GM18508 (cell line): ENCODE measurements around the gene OGA.

Experiments used
- ATAC-seq: cut with Tn5 transposase; IDR thresholded peaks from one replicate; pipeline ENCODE4 v1.9.1; 2021; ENCODE audit warnings: moderate number of reproducible peaks; ENCODE audit not compliant: insufficient read depth, unreplicated experiment

OGA gene

DNA sequence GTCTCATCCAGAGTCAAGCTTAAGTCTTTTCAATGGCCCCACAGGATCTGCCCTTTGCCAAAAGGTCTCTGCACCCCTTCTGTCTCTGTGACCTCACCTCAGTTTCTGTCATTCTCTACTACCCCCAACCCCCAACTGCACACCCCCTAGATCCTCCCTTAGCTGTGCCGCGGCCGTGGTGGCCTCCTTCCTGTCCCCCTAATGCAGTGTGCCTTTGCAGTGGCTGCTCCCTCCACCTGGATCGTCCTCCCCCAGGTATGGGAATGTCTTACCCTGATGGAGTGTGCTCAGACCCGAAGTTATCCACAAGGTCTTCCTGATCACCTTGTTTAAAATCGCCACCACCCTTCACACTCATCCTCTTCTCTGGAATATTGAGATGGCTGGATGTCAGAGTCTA lies 51.9 kb downstream of the OGA start:
- ATAC-seq, result no peak

DNA sequence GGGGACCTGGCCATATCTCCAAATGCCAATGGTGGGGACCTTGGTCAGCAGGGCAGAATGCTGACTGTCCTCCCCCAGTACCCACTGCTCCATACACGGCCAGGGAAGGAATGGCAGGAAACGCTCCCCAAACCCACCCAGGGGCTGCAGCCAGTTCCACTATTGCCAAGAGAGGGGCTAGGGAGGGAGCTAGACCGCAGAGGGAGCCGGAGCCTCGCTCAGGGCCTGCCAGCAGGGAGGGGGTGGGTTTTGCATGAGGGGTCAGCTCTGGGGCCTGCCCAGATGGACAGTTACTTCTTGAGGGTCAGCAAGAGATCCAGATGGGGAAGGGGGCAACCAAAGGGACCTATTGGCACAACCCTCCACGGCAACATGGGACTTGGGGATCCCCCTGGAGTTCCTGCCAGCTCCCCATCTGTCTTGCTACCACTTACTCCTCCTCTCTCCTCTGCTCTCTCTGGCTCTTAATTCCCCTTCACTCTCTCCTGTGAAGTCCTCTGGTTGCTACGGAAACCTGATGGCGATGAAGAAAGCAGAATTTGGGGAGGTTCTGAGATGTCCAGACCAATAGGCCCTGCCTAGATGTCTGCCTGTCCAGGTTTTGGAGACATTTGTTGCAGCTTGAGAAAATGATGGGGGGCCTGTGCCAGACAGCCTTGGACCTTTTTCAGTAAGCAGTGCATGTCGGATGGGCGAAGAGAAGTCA lies 55.0 kb downstream of the OGA start:
- no peak for ATAC-seq

DNA sequence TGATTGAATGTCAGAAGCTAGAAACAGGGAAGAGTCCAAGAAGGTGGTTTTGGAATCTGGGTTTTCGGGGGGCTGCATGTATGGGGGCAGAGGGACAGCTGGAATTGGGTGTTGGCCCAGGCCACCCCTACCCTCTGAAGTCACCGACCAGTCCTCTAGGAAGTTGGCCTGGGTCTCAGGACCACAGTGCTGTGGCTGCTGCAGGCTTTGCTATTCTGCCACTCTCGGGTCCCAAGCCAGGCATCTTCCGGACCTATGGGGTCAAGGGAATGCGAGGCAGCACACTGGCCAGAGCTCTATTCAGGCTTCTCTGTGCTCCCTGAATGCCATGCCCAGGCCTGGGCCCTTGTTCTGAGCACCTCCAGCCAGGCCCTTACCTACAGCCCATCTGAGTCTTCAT lies 55.5 kb downstream of the OGA start:
- no peak for ATAC-seq

DNA sequence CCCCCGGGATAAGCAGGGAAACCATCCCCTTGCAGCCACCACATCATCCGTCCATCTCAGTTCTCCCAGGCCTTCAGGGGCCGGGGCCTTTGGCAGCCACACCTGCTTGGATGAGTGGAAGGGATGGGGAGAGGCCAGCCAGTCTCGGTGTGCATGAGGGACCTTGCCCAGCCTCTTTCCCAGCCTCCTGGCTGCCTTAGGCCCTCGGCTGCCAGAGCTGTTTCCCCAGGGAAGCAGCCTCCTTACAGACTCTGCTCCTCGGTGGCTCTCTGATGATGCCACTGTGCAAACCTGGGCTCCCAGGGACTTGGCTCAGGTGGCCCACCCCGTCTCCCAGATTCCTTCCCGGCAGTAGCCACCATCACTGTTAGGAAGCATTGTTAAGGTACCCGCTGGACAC lies 57.0 kb downstream of the OGA start:
- no peak for ATAC-seq

DNA sequence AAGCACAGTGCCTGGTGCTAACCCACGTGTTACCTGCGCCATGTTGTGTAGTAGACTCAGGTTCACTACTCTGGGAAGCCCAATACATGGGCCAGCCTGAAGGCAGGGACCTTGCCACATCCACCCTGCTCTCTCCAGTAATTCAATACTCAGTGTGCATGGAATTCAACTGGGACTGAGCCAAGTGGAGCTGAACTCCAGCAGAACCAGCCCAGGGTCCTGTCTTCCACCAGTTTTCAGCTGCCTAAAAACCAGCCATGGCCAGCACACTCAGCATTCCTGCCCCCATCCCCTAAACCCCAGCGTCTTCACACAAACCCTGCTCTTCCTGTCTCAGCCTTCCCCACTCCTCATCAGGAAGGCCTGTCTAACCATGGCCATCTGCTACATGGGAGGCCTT lies 57.7 kb downstream of the OGA start:
- no peak for ATAC-seq

DNA sequence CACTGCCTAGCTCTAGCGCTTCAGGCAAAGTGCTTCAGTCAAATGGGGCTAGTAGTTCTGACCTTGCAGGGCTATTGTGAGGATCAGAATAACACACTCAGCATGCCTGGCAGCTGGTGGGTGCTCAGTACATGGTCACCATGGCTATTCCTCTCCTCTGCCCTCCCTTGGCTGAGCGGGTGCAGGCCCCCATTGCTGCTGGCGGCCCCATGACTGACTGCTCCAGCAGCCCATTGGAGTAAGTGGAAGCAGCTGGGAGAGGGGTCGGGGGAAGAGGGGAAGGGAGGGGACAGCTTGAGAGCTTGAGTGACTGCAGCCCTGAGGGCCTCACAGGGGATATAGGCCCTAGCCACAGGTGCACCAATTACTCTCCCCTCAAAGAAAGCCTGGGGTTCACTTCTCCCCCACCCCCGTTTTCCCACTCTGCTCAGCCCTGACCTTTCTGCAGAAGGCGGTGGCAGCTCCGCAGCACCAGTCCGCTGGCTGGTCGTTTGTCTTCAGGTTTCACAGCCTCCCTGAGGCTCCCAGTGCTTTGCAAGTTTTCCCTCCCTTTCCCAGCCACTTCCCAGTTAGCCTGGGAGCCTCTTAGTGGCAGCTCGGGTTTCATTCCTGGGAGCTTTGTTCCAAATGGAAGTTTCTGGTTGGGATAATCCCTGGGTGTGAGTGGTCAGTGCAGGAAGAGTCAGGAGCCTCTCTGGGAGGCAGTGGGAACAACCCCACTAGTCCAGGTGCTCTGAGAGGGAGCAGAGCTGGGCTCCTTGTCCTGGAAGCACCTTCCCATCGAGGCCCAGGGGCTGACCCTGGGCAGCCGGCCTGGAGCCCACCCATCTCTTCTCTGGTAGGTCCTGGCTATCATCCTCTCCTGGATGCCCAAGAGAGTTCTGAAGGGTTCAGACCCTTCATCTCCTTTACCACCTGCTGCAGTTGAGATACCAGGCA lies 58.7 kb downstream of the OGA start:
- ATAC-seq, result no peak

DNA sequence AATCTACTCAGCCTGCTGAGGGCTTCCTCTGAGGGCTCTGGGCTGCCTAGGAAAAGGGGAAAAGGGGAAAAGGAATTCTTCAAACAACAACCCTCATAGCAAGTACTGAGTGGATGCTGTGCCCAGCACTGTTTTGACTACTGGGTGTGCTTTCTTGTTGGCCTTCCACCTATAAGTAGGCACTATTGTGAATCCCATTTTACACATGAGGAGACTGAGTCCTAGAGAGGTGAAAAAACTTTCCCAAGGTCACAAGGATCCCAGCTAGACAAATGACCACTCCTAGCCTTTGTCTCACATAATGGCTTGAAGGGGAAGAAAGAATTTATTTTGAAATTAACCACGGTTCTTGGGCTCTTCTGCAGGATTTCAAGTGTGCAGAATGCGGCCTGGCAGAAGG lies 59.4 kb downstream of the OGA start:
- no peak for ATAC-seq

DNA sequence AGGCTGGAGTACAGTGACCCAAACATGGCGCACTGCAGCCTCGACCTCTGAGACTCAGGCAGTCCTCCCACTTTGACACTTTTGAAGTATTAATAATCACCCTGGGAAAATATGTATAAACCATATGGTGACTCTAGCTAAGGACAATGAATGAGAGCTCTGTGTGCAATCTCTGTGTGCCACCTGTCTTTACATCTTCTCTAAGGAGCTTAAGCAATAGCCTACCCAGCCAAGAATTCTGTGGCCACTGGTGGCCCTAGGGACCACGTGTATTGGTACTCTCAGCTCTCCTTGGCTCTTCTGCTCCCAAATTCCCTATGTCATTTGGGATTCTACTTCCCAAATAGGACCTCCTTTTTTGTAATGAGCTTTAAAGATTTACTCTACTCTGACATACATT lies 66.0 kb downstream of the OGA start:
- ATAC-seq, result no peak

DNA sequence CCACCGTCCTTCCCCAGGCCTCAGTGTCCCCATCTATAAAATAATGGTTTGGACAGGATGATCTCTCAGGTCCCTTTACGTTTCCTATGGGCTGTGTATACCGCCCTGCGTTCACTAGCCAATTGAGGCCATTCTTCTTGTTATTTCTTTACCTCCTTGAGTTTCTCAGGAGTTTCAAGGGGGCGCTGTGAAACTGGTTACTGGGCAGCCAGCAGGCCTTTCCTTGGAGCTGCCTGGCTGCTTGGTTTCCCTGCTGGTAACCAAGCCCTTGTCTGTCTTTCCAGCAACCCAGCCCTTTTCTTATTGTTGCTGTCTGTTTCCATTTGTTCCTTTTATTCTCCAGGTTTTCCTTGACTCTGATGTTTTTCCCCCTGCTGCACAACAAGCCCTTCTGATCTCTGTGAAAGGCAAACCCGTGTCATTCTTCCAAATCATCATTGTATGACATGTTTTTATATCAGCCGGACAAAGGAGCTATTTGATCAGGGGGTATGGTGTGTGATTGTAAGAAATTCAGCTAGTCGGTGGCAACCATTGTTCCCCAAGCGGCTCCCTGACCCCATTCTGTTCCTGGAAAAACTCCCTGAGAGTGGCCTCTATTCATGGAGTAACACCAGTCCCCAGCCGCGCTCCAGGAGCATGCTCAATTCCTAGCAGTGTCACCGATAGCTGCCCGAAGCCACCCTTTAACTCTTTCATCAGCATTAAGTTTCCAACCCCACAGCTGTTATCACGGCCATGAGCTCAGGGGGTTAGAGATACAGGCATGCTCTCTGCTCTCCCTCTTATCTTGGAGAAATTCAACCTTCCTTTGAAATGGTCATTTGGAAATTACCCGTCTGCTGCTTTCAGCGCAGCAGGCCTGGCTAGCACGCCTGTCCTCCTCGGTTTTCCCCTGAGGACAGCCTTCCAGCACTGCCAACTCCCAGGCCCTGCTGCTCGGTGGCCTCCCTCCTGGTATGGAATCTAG lies 68.9 kb downstream of the OGA start:
- no peak for ATAC-seq

DNA sequence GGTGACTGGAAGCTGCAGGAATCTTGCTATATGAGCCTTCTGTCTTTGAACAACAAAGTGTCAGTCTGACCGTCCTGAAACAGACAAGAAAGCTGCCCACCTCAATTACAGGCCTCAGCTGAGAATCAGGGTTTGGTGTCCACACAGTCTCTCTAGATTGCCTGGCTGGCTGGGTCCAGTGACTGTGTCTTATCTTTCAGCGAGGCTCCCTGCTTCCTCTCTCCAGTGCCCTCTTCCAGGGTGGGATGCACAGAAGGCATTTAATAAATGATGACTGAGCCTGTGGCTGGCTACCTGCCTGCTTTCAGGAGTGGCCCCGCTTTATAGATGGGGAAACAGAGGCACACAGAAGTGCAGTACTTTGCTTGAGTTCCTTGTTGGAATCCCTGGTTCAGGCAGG lies 69.7 kb downstream of the OGA start:
- no peak for ATAC-seq

DNA sequence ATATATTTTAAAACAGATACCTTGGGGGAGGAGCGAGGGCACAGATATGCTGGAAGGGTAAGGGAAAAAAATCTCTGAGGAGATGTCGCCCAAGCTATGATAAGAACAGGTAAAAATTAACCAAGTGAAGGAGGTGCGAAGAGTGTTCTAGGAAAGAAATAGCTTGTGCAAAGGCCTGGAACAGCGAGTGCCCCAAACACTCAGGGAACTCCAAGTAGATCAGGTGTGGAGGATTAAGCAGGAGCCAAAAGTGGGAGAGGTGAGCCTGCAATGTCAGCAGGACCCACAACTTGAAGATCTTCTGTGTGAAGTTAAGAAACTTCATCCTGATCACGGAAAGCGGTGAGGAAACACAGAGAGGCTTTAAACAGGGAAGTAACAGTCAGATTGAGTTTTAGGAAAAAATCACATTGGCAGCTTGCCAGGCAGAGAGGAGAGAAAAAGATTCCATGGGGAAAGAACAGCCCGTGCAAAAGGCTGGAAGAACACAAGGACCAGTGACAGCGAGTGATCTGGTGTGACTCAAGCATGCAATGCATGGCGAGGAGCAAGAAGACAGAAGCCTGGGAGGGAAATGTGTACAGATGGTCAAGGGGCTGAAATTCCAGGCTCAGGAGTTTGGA lies 73.1 kb downstream of the OGA start:
- no peak for ATAC-seq

DNA sequence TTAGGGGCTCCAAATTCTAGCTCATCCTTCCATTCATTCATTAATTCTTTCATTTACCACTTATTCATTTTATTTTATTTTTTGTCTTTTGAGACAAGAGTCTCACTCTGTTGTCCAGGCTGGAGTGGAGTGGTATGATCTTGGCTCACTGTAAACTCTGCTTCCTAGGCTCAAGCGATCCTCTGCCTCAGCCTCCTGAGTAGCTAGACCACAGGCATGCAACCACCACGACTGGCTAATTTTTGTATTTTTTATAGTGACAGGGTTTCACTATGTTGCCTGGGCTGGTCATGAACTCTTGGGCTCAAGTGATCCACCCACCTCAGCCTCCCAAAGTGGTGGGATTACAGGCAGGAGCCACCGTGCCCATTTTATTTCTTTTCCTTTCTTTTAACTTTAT lies 74.0 kb downstream of the OGA start:
- ATAC-seq, result no peak

DNA sequence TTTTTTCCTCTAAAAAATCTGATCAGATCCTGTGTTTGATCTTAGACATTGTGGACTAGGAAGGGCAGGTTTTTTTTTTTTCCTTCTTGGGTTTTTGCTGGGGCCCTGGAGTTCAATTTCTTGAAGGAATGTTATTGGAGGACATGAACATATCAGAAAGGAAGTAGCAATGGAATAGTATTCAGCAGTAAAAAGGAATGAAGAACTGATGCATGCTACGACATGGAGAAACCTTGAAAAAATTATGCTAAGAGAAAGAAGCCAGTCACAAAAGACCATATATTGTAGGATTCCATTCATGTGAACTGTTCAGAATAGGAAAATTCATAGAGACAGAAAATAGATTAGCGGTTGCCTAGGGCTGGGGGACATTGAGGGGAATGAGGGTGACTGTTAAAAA lies 76.3 kb downstream of the OGA start:
- no peak for ATAC-seq

DNA sequence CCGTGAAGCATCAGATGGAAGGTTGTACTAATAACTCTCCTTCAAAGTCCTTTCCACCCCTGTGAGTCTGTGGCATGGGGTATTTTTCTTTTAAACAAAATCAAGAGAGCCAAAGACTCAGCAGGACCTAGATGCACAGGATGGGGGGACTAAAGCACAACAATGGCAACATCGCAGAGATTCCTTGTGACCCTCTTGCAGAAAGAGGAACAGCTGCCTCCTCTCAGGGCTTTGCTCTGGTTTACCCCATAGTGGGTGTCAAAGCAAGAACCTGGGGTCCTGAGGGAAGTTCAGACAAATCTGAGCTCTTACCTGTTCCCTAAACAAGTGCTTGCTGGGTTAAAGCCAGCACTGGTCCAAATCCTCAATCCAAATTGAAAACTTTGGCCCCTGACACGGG lies 81.6 kb downstream of the OGA start:
- ATAC-seq, result no peak
